HG02759 (cell line): ENCODE measurements around the gene RPL29.

Source experiments
- ATAC-seq: cut with Tn5 transposase; IDR thresholded peaks from one replicate; pipeline ENCODE4 v1.9.1; 2021; ENCODE audit warnings: mild to moderate bottlenecking, moderate library complexity; ENCODE audit not compliant: unreplicated experiment

The RPL29 gene

GRCh38 chr3:51948016-51948580 is 47.6 kb downstream of the RPL29 start:
- ATAC-seq: no peak

- ATAC-seq: no peak
Measured at GRCh38 chr3:51947215-51947900, 48.3 kb downstream of the RPL29 start.

- no peak for ATAC-seq
Measured at GRCh38 chr3:51946796-51947195, 48.9 kb downstream of the RPL29 start.

- ATAC-seq: no peak
Measured at GRCh38 chr3:51945926-51946705, 49.6 kb downstream of the RPL29 start.

- ATAC-seq: no peak
Measured at GRCh38 chr3:51945031-51945840, 50.5 kb downstream of the RPL29 start.

GRCh38 chr3:51944451-51945021 is 51.2 kb downstream of the RPL29 start:
- no peak for ATAC-seq
